ENCODE results near the gene PPP4R2.

DNA sequence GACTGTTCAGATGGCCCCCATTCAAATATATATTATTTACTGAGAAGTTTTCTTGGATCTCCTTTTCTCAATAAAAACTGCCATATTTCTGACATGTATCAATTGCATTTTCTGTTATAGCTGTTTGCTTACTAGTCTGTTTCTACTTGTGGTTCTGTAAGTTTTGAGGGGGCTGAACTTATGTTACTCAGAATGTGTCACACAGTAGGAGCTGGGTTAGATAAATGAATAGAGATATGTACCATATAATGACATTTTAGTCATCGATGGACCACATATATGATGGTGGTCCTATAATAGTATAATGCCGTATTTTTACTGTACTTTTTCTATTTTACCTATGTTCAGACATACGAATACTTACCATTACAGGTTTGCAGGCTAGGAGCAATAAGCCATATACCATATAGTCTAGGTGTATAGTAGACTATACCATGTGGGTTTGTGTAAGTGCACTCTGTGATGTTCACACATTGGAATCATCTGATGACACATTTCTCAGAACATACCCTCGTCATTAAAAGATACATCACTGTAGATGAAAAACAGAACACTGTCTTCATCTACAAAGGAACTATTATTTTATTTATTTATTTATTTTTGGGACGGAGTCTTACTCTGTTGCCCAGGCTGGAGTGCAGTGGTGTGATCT is 22.3 kb downstream of the PPP4R2 start:
- TF ChIP-seq, protein P1, sequence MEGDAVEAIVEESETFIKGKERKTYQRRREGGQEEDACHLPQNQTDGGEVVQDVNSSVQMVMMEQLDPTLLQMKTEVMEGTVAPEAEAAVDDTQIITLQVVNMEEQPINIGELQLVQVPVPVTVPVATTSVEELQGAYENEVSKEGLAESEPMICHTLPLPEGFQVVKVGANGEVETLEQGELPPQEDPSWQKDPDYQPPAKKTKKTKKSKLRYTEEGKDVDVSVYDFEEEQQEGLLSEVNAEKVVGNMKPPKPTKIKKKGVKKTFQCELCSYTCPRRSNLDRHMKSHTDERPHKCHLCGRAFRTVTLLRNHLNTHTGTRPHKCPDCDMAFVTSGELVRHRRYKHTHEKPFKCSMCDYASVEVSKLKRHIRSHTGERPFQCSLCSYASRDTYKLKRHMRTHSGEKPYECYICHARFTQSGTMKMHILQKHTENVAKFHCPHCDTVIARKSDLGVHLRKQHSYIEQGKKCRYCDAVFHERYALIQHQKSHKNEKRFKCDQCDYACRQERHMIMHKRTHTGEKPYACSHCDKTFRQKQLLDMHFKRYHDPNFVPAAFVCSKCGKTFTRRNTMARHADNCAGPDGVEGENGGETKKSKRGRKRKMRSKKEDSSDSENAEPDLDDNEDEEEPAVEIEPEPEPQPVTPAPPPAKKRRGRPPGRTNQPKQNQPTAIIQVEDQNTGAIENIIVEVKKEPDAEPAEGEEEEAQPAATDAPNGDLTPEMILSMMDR (IDR thresholded peaks at IDR 0.05; ENCODE audit: insufficient read depth, low read length): no peak
- no peak for TF ChIP-seq POLR2AphosphoS5 (IDR thresholded peaks at IDR 0.05; ENCODE audit: low read depth)
